A549 (cell line): ENCODE measurements around the gene IRAK3. TPM values are rescaled to one million over a fixed set of nuclear protein-coding genes. Genes with fewer than 3 reads are reported as not detected.

Experiments used
- ATAC-seq, 2 experiments: fragments of 200-7000 bp in 1 of 2; fragments of >200 bp in 1 of 2; cut with Nextera tagmentation in 1 of 2; cut with Tn5 transposase in 1 of 2; 3 replicates each; pipeline versions ENCODE4 v1.8.0 to v1.9.1; 2018 to 2020; ENCODE audit warnings: mild to moderate bottlenecking in 1 of 2, moderate library complexity in 1 of 2
- CTCF ChIA-PET: fragments of 300-600 bp; sonication (Branson Sonifier 250); formaldehyde crosslinking; extraction: SDS; loops from one replicate; lab custom pipeline; 2021; ENCODE audit warnings: antibody characterized with exemption, inconsistent platforms; lab: Yijun Ruan, JAX
- POLR2A ChIA-PET: fragments of 350-600 bp; formaldehyde crosslinking; extraction: SDS; loops from one replicate; lab custom pipeline; 2021; ENCODE audit warnings: antibody characterized with exemption, inconsistent platforms; lab: Yijun Ruan, JAX
- DNase-seq, 2 experiments: peaks; one replicate each; pipeline versions ENCODE4 v3.0.0 to v3.0.0-alpha.2; 2011 to 2016; ENCODE audit warnings: low read depth in 1 of 2, low spot score in 1 of 2
- FAIRE-seq: peaks from 2 replicates; lab custom pipeline; 2011; peaks lifted over from hg19 to GRCh38; lab: Jason Lieb, UNC
- H3K27ac ChIP-seq, 2 experiments: fragments of >200 bp; sonication (Bioruptor Twin); formaldehyde crosslinking; 3 replicates each; pipeline ENCODE4 v1.5.1; 2016 to 2017
- H3K4me1 ChIP-seq: fragments of >200 bp; sonication (Bioruptor Twin); formaldehyde crosslinking; 3 replicates; pipeline ENCODE4 v1.6.1; 2016
- H3K4me2 ChIP-seq: fragments of >200 bp; sonication (Bioruptor Twin); formaldehyde crosslinking; 3 replicates; pipeline ENCODE4 v1.6.1; 2016
- H3K4me3 ChIP-seq: fragments of >200 bp; sonication (Bioruptor Twin); formaldehyde crosslinking; 3 replicates; pipeline ENCODE4 v1.5.1; 2016
- H3K9me3 ChIP-seq: fragments of >200 bp; sonication (Bioruptor Twin); formaldehyde crosslinking; 3 replicates; pipeline ENCODE4 v1.6.1; 2016
- ATOH8 ChIP-seq: fragments of 250-450 bp; sonication (Bioruptor Pico); IDR thresholded peaks from 2 replicates; pipeline ENCODE4 v1.5.0; 2020; ENCODE audit warnings: low read depth, mild to moderate bottlenecking, moderate library complexity
- BCL3 ChIP-seq: fragments of >200 bp; sonication (Bioruptor Twin); formaldehyde crosslinking; IDR thresholded peaks from 3 replicates; pipeline ENCODE4 v1.6.1; 2016
- CTCF ChIP-seq: fragments of >200 bp; sonication (Bioruptor Twin); formaldehyde crosslinking; IDR thresholded peaks from 3 replicates; pipeline ENCODE4 v1.5.1; 2016
- E2F6 ChIP-seq: IDR thresholded peaks from 2 replicates; pipeline ENCODE4 v1.6.1; 2012; ENCODE audit warnings: low read depth, borderline replicate concordance
- EHF ChIP-seq: fragments of 250-450 bp; sonication (Bioruptor Pico); IDR thresholded peaks from 2 replicates; pipeline ENCODE4 v1.5.0; 2020; ENCODE audit warnings: mild to moderate bottlenecking
- EHMT2 ChIP-seq: fragments of 200-600 bp; sonication (generic); IDR thresholded peaks from 2 replicates; pipeline ENCODE4 v1.6.1; 2016; ENCODE audit warnings: antibody characterized with exemption, low read depth, mild to moderate bottlenecking, moderate library complexity
- EP300 ChIP-seq, 2 experiments: fragments of >200 bp; sonication (Bioruptor Twin); formaldehyde crosslinking; IDR thresholded peaks; 2 replicates in 1 of 2; 3 replicates in 1 of 2; pipeline ENCODE4 v1.6.1; 2016 to 2017
- HDAC2 ChIP-seq: fragments of 200-600 bp; sonication (generic); IDR thresholded peaks from 2 replicates; pipeline ENCODE4 v1.6.1; 2016
- HES2 ChIP-seq: fragments of >200 bp; sonication (Bioruptor Twin); formaldehyde crosslinking; IDR thresholded peaks from 2 replicates; pipeline ENCODE4 v1.6.1; 2016
- HMGXB4 ChIP-seq: fragments of 250-450 bp; sonication (Bioruptor Pico); IDR thresholded peaks from 2 replicates; pipeline ENCODE4 v1.5.0; 2021; ENCODE audit warnings: mild to moderate bottlenecking, moderate library complexity, borderline replicate concordance
- HOXA7 ChIP-seq: fragments of 250-450 bp; sonication (Bioruptor Pico); IDR thresholded peaks from 2 replicates; pipeline ENCODE4 v1.5.0; 2020; ENCODE audit warnings: mild to moderate bottlenecking, moderate library complexity
- KDM1A ChIP-seq: fragments of 200-600 bp; sonication (generic); IDR thresholded peaks from 2 replicates; pipeline ENCODE4 v1.6.1; 2016; ENCODE audit warnings: low read depth, mild to moderate bottlenecking
- MAX ChIP-seq: IDR thresholded peaks from 2 replicates; pipeline ENCODE4 v1.6.1; 2012
- PHF8 ChIP-seq: fragments of 200-600 bp; sonication (generic); IDR thresholded peaks from 2 replicates; pipeline ENCODE4 v1.6.1; 2016; ENCODE audit warnings: low read depth, mild to moderate bottlenecking, antibody characterized with exemption, moderate library complexity, borderline replicate concordance
- POLR2A ChIP-seq: IDR thresholded peaks from 2 replicates; pipeline ENCODE4 v1.6.1; 2012; ENCODE audit warnings: mild to moderate bottlenecking, low read length
- POLR2AphosphoS2 ChIP-seq: conservative IDR thresholded peaks from 2 replicates; pipeline ENCODE4 v1.6.1; 2012; ENCODE audit warnings: low read length, improper control_type of control experiment, inconsistent platforms
- REST ChIP-seq: fragments of 200-600 bp; sonication (generic); IDR thresholded peaks from 2 replicates; pipeline ENCODE4 v1.6.1; 2016; ENCODE audit warnings: antibody characterized with exemption, mild to moderate bottlenecking, moderate library complexity
- SMC3 ChIP-seq: fragments of >200 bp; sonication (Bioruptor Twin); formaldehyde crosslinking; IDR thresholded peaks from 3 replicates; pipeline ENCODE4 v1.6.1; 2018; ENCODE audit warnings: inconsistent platforms
- USF2 ChIP-seq: fragments of 450-650 bp; IDR thresholded peaks from 2 replicates; pipeline ENCODE4 v1.6.1; 2014; ENCODE audit warnings: antibody characterized with exemption
- ZFP36 ChIP-seq: fragments of 450-650 bp; IDR thresholded peaks from 2 replicates; pipeline ENCODE4 v1.6.1; 2014; ENCODE audit warnings: borderline replicate concordance; ENCODE audit not compliant: partially characterized antibody
- ZNF302 ChIP-seq: fragments of 250-450 bp; sonication (Bioruptor Pico); IDR thresholded peaks from 2 replicates; pipeline ENCODE4 v1.9.0; 2021; ENCODE audit warnings: inconsistent platforms, mild to moderate bottlenecking, moderate library complexity
- WGBS: methylation state at CpG from one replicate; pipeline ENCODE4 v1.1.6; 2017; ENCODE audit errors: missing lambda C conversion rate; 5-methylcytosine and 5-hydroxymethylcytosine counted together
- polyA minus RNA-seq: library from RNA; depleted of rRNA, polyadenylated mRNA; stranded (reverse); fragments of >200 nt; gene quantifications from 2 replicates; pipeline ENCODE4 v1.2.3, GENCODE V29; 2011; rRNA and poly(A)+ RNA removed
- polyA plus RNA-seq, 4 experiments: library from polyadenylated mRNA; depleted of rRNA in 3 of 4; stranded (reverse); fragments of >200 nt; fragmentation: RNase III in 1 of 4; extraction: RNeasy Plus Mini Kit Qiagen cat#74134 plus additional on column Dnase treatment in 1 of 4; gene quantifications; 2 replicates in 3 of 4; 3 replicates in 1 of 4; pipeline ENCODE4 v1.2.3, GENCODE V29; 2011 to 2017

Gene IRAK3
- polyA plus RNA-seq (2011; rRNA removed) (0.25 and 0.30 TPM in 2 replicates), polyA plus RNA-seq (2017; fragmentation: RNase III; extraction: RNeasy Plus Mini Kit Qiagen cat#74134 plus additional on column Dnase treatment) (0.06 to 0.16 TPM (median 0.12 TPM) in 3 replicates), polyA minus RNA-seq (0.05 and 0.21 TPM in 2 replicates)
- polyA plus RNA-seq (2012; cell fraction: cytosol; rRNA removed) = 0.04 and 0.05 TPM in 2 replicates
- 0.05 and 0.06 TPM in 2 replicates for polyA plus RNA-seq (2012; cell fraction: nucleus; rRNA removed)

GRCh38 chr12:66188584-66189485 lies at the start of gene IRAK3:
IRAK3 (plus strand) TSS chr12:66189214; CDS start chr12:66189300, 86 bp downstream.
- TF ChIP-seq POLR2A = no peak
- TF ChIP-seq CTCF = no peak
- no peak for TF ChIP-seq EP300 (IDR thresholded peaks at IDR 0.05)
- no peak for TF ChIP-seq REST
- no peak for TF ChIP-seq HMGXB4 (CRISPR knock-in tag)
- TF ChIP-seq ZNF302 = no peak
- no peak for TF ChIP-seq BCL3
- peak; percentile 61; the same call in 1 of the 2 replicates for TF ChIP-seq MAX
- no peak for TF ChIP-seq SMC3
- no peak for TF ChIP-seq HDAC2
- TF ChIP-seq ZFP36 = no peak
- no peak for TF ChIP-seq EHMT2
- no peak for TF ChIP-seq KDM1A
- no peak for TF ChIP-seq POLR2AphosphoS2
- TF ChIP-seq E2F6 = peak; percentile 65
- no peak for TF ChIP-seq HOXA7 (CRISPR knock-in tag)
- no peak for TF ChIP-seq ATOH8 (CRISPR knock-in tag)
- TF ChIP-seq HES2 = no peak
- TF ChIP-seq USF2 = peak; percentile 64
- TF ChIP-seq EHF (CRISPR knock-in tag) = no peak
- TF ChIP-seq PHF8 = no peak
- H3K4me3 ChIP-seq = peak within 1 kb of the TSS; percentile 42

More at GRCh38 chr12:66188584-66189485, at the start of gene IRAK3:
- ATAC-seq = peak; percentile 78 to 83; a peak in 5 of 6 replicates
- Histone ChIP-seq H3K4me2 (peak within 1 kb of the TSS; percentile 76), H3K9me3 (no peaks in the 10 kb centered on the region), H3K27ac (peak within 1 kb of the TSS; percentile 55 to 76; a peak in 5 of 6 replicates), H3K4me1 (no peaks in the 10 kb centered on the region)
- no peak for FAIRE-seq
- peak in 1 of 2 experiments; percentile 21 for DNase-seq
- ChIA-PET POLR2A (interaction anchor here (2.9 kb wide), 1 partner anchor 19 kb away, joined by 12 read pairs; the partner anchor contains the start of gene TMBIM4), CTCF (no interaction called here)
- 41% methylated on average over 51 of the region's 82 CpGs for WGBS
